GM18873 (cell line): Measurements from ENCODE around the gene CATSPERZ.
"Not testable (repeated sequence)": the region's sequence is repeated elsewhere in the genome, so short reads cannot be mapped to it uniquely, and the experiment has no call there.

Source experiments
- ATAC-seq: cut with Tn5 transposase; IDR thresholded peaks from one replicate; pipeline ENCODE4 v1.9.1; 2021; ENCODE audit warnings: mild to moderate bottlenecking, moderate library complexity, moderate number of reproducible peaks; ENCODE audit not compliant: unreplicated experiment, low FRiP score

CATSPERZ gene

GRCh38 chr11:64297699-64298358 lies 2.3 kb upstream of the CATSPERZ start:
- no peak for ATAC-seq

GRCh38 chr11:64298966-64299846 lies 952 bp upstream of the CATSPERZ start:
- ATAC-seq = no peak

- ATAC-seq = no peak
Observed at GRCh38 chr11:64303109-64304031, 3.2 kb downstream of the CATSPERZ start.

GRCh38 chr11:64304032-64304315 lies 3.8 kb downstream of the CATSPERZ start:
- no peak for ATAC-seq

- no peak for ATAC-seq
Observed at GRCh38 chr11:64304316-64305072, 4.3 kb downstream of the CATSPERZ start.

- peak; percentile 74 for ATAC-seq
Observed at GRCh38 chr11:64305075-64305690, 5.0 kb downstream of the CATSPERZ start, which contains the start of gene ESRRA. TSS of gene ESRRA (plus strand) at chr11:64305524. CDS start at chr11:64307180, 1,656 bp downstream.

- no peak for ATAC-seq
Observed at GRCh38 chr11:64305691-64306562, 5.8 kb downstream of the CATSPERZ start.

GRCh38 chr11:64306563-64306875 lies 6.4 kb downstream of the CATSPERZ start:
- no peak for ATAC-seq

GRCh38 chr11:64306876-64307622 lies 6.9 kb downstream of the CATSPERZ start:
- ATAC-seq = no peak

- ATAC-seq = not testable (repeated sequence)
Observed at GRCh38 chr11:64307795-64308194, 7.6 kb downstream of the CATSPERZ start.

- ATAC-seq = no peak
Observed at GRCh38 chr11:64312947-64313346, 12.8 kb downstream of the CATSPERZ start.

- no peak for ATAC-seq
Observed at GRCh38 chr11:64313491-64314145, 13.5 kb downstream of the CATSPERZ start.

GRCh38 chr11:64314146-64314804 lies 14.1 kb downstream of the CATSPERZ start:
- ATAC-seq = no peak

- no peak for ATAC-seq
Observed at GRCh38 chr11:64314805-64315561, 14.8 kb downstream of the CATSPERZ start.

- not testable (repeated sequence) for ATAC-seq
Observed at GRCh38 chr11:64315667-64316526, 15.7 kb downstream of the CATSPERZ start.
